IPS DF 6.9 (cell line): ENCODE measurements around the gene USP17L27.
"Not testable (repeated sequence)": the region's sequence is repeated elsewhere in the genome, so short reads cannot be mapped to it uniquely, and the experiment has no call there.

Experiments
- DNase-seq: peaks from one replicate; pipeline ENCODE4 v3.0.0-alpha.2; 2013; ENCODE audit warnings: low read depth, low spot score
- H3K27ac ChIP-seq: one replicate; pipeline ENCODE4 v1.5.1; 2013; ENCODE audit warnings: low read length, control low read depth
- H3K27me3 ChIP-seq: 2 replicates; pipeline ENCODE4 v1.6.1; 2013; ENCODE audit warnings: mild to moderate bottlenecking, low read length; ENCODE audit not compliant: control insufficient read depth, insufficient read depth
- H3K36me3 ChIP-seq: 2 replicates; pipeline ENCODE4 v1.6.1; 2013; ENCODE audit warnings: low read length; ENCODE audit not compliant: control insufficient read depth, insufficient read depth
- H3K4me1 ChIP-seq: 2 replicates; pipeline ENCODE4 v1.6.1; 2013; ENCODE audit warnings: low read length; ENCODE audit not compliant: control insufficient read depth, insufficient read depth
- H3K4me3 ChIP-seq: 2 replicates; pipeline ENCODE4 v1.5.1; 2013; ENCODE audit warnings: mild to moderate bottlenecking, low read length
- H3K9me3 ChIP-seq: 2 replicates; pipeline ENCODE4 v1.6.1; 2013; ENCODE audit warnings: low read length, inconsistent platforms; ENCODE audit not compliant: control insufficient read depth, insufficient read depth
- WGBS: extraction: QIAGEN DNeasy Blood & Tissue Kit; methylation state at CpG from one replicate; pipeline ENCODE4 v1.1.7; 2013; ENCODE audit warnings: mixed read lengths, missing lambda C conversion rate; ENCODE audit not compliant: insufficient read length, insufficient coverage; 5-methylcytosine and 5-hydroxymethylcytosine counted together

Gene USP17L27

GRCh38 chr4:9343848-9344247 is at the start of gene USP17L27:
Gene USP17L27, plus strand, starts transcription at chr4:9344148. Its CDS starts 0 bp downstream, at chr4:9344148.
- H3K4me1 ChIP-seq, H3K4me3 ChIP-seq, H3K9me3 ChIP-seq, H3K36me3 ChIP-seq, H3K27me3 ChIP-seq, DNase-seq, H3K27ac ChIP-seq: not testable (repeated sequence)
- no CpG with 5 or more reads among the region's 15 CpGs for WGBS

- WGBS: no CpG with 5 or more reads among the region's 13 CpGs
These were observed 19.8 kb upstream of the USP17L27 start for GRCh38 chr4:9324191-9324590.

GRCh38 chr4:9324865-9325264 is 19.1 kb upstream of the USP17L27 start, which contains the start of gene USP17L24:
Gene USP17L24, plus strand, starts transcription at chr4:9325165. Its CDS starts 0 bp downstream, at chr4:9325165.
- no CpG with 5 or more reads among the region's 15 CpGs for WGBS
- not testable (repeated sequence) for H3K4me1 ChIP-seq, H3K9me3 ChIP-seq, DNase-seq, H3K4me3 ChIP-seq, H3K27me3 ChIP-seq, H3K36me3 ChIP-seq, H3K27ac ChIP-seq

More at GRCh38 chr4:9324191-9324590, 19.8 kb upstream of the USP17L27 start:
- H3K4me1 ChIP-seq, H3K9me3 ChIP-seq, DNase-seq, H3K4me3 ChIP-seq, H3K27me3 ChIP-seq, H3K36me3 ChIP-seq, H3K27ac ChIP-seq: not testable (repeated sequence)

GRCh38 chr4:9329611-9330010 is 14.3 kb upstream of the USP17L27 start, which contains the start of gene USP17L25:
Gene USP17L25, plus strand, starts transcription at chr4:9329911. Its CDS starts 0 bp downstream, at chr4:9329911.
- H3K36me3 ChIP-seq, H3K4me3 ChIP-seq, H3K27me3 ChIP-seq, H3K27ac ChIP-seq, H3K9me3 ChIP-seq, H3K4me1 ChIP-seq, DNase-seq: not testable (repeated sequence)
- no CpG with 5 or more reads among the region's 15 CpGs for WGBS

- H3K4me1 ChIP-seq, H3K4me3 ChIP-seq, DNase-seq, H3K9me3 ChIP-seq, H3K27ac ChIP-seq, H3K36me3 ChIP-seq, H3K27me3 ChIP-seq: not testable (repeated sequence)
- no CpG with 5 or more reads among the region's 15 CpGs for WGBS
These were observed 9.6 kb upstream of the USP17L27 start, which contains the start of gene USP17L26 for GRCh38 chr4:9334358-9334757. Gene USP17L26, plus strand, starts transcription at chr4:9334658. Its CDS starts 0 bp downstream, at chr4:9334658.

- H3K27me3 ChIP-seq, H3K27ac ChIP-seq, H3K9me3 ChIP-seq, H3K36me3 ChIP-seq, DNase-seq, H3K4me3 ChIP-seq, H3K4me1 ChIP-seq: not testable (repeated sequence)
- no CpG with 5 or more reads among the region's 15 CpGs for WGBS
These were observed 4.8 kb upstream of the USP17L27 start, which contains the start of gene USP17L5 for GRCh38 chr4:9339103-9339502. Gene USP17L5, plus strand, starts transcription at chr4:9339403. Its CDS starts 0 bp downstream, at chr4:9339403.

- H3K9me3 ChIP-seq, DNase-seq, H3K4me3 ChIP-seq, H3K27me3 ChIP-seq, H3K27ac ChIP-seq, H3K4me1 ChIP-seq, H3K36me3 ChIP-seq: not testable (repeated sequence)
- no CpG with 5 or more reads among the region's 15 CpGs for WGBS
These were observed 4.6 kb downstream of the USP17L27 start, which contains the start of gene USP17L28 for GRCh38 chr4:9348593-9348992. Gene USP17L28, plus strand, starts transcription at chr4:9348893. Its CDS starts 0 bp downstream, at chr4:9348893.

GRCh38 chr4:9350866-9351265 is 6.9 kb downstream of the USP17L27 start:
- WGBS: no CpG with 5 or more reads among the region's 18 CpGs
- DNase-seq, H3K4me1 ChIP-seq: not testable (repeated sequence)

GRCh38 chr4:9353338-9353737 is 9.4 kb downstream of the USP17L27 start, which contains the start of gene USP17L29:
Gene USP17L29, plus strand, starts transcription at chr4:9353638. Its CDS starts 0 bp downstream, at chr4:9353638.
- not testable (repeated sequence) for H3K27me3 ChIP-seq, H3K36me3 ChIP-seq, H3K4me1 ChIP-seq, H3K27ac ChIP-seq, DNase-seq, H3K9me3 ChIP-seq, H3K4me3 ChIP-seq
- WGBS: no CpG with 5 or more reads among the region's 15 CpGs

More at GRCh38 chr4:9350866-9351265, 6.9 kb downstream of the USP17L27 start:
- H3K9me3 ChIP-seq, H3K4me3 ChIP-seq, H3K27ac ChIP-seq, H3K27me3 ChIP-seq, H3K36me3 ChIP-seq: not testable (repeated sequence)

GRCh38 chr4:9362829-9363228 is 18.9 kb downstream of the USP17L27 start, which contains the start of gene USP17L30:
Gene USP17L30, plus strand, starts transcription at chr4:9363129. Its CDS starts 0 bp downstream, at chr4:9363129.
- H3K27ac ChIP-seq, H3K4me3 ChIP-seq, H3K4me1 ChIP-seq, H3K9me3 ChIP-seq, DNase-seq, H3K27me3 ChIP-seq, H3K36me3 ChIP-seq: not testable (repeated sequence)
- no CpG with 5 or more reads among the region's 15 CpGs for WGBS

- not testable (repeated sequence) for H3K4me1 ChIP-seq, H3K27me3 ChIP-seq, H3K36me3 ChIP-seq, H3K9me3 ChIP-seq, DNase-seq, H3K27ac ChIP-seq, H3K4me3 ChIP-seq
- WGBS: no CpG with 5 or more reads among the region's 1 CpG
These were observed 35.9 kb downstream of the USP17L27 start for GRCh38 chr4:9379881-9380280.
